Trophoblast cell (in vitro differentiated cells and primary cell): ENCODE data around the gene PLAAT2.

Experiments used
- DNase-seq, 2 donors: peaks; one replicate each; pipeline ENCODE4 v3.0.0-alpha.2; 2016
- H2AFZ ChIP-seq: 2 replicates; pipeline ENCODE4 v1.6.1; 2013; ENCODE audit warnings: low read length, moderate library complexity, mild to moderate bottlenecking; ENCODE audit not compliant: insufficient read depth, poor library complexity
- H2AK5ac ChIP-seq: 2 replicates; pipeline ENCODE4 v1.6.1; 2013; ENCODE audit warnings: mild to moderate bottlenecking, low read length
- H2BK120ac ChIP-seq: 2 replicates; pipeline ENCODE4 v1.6.1; 2013; ENCODE audit warnings: low read length, mild to moderate bottlenecking, moderate library complexity; ENCODE audit not compliant: insufficient read depth, poor library complexity
- H2BK12ac ChIP-seq: 2 replicates; pipeline ENCODE4 v1.6.1; 2013; ENCODE audit warnings: mild to moderate bottlenecking, low read length, moderate library complexity
- H2BK5ac ChIP-seq: 2 replicates; pipeline ENCODE4 v1.6.1; 2013; ENCODE audit warnings: low read length, low read depth, moderate library complexity, mild to moderate bottlenecking; ENCODE audit not compliant: poor library complexity
- H3K14ac ChIP-seq: 2 replicates; pipeline ENCODE4 v1.6.1; 2013; ENCODE audit warnings: mild to moderate bottlenecking, low read length
- H3K18ac ChIP-seq: 2 replicates; pipeline ENCODE4 v1.6.1; 2013; ENCODE audit warnings: mild to moderate bottlenecking, low read length
- H3K23ac ChIP-seq: 2 replicates; pipeline ENCODE4 v1.6.1; 2013; ENCODE audit warnings: low read length
- H3K27ac ChIP-seq: 2 replicates; pipeline ENCODE4 v1.5.1; 2013; ENCODE audit warnings: low read depth, mild to moderate bottlenecking, inconsistent platforms, low read length, moderate library complexity
- H3K27me3 ChIP-seq: 2 replicates; pipeline ENCODE4 v1.6.1; 2013; ENCODE audit warnings: inconsistent platforms, mild to moderate bottlenecking, low read length, moderate library complexity; ENCODE audit not compliant: insufficient read depth
- H3K36me3 ChIP-seq, 2 experiments: 1 replicate in 1 of 2; 2 replicates in 1 of 2; pipeline ENCODE4 v1.6.1; 2013; ENCODE audit warnings: low read length in 2 of 2, mild to moderate bottlenecking in 2 of 2, moderate library complexity in 1 of 2; ENCODE audit not compliant: insufficient read depth in 2 of 2, control insufficient read depth in 1 of 2
- H3K4ac ChIP-seq: 2 replicates; pipeline ENCODE4 v1.6.1; 2013; ENCODE audit warnings: low read depth, mild to moderate bottlenecking, low read length, moderate library complexity
- H3K4me1 ChIP-seq, 2 experiments: 1 replicate in 1 of 2; 2 replicates in 1 of 2; pipeline ENCODE4 v1.6.1; 2013; ENCODE audit warnings: low read length in 2 of 2, mild to moderate bottlenecking in 2 of 2, moderate library complexity in 1 of 2; ENCODE audit not compliant: insufficient read depth in 2 of 2, control insufficient read depth in 1 of 2
- H3K4me2 ChIP-seq: 2 replicates; pipeline ENCODE4 v1.6.1; 2013; ENCODE audit warnings: inconsistent platforms, mild to moderate bottlenecking, low read length, moderate library complexity
- H3K4me3 ChIP-seq: 2 replicates; pipeline ENCODE4 v1.5.1; 2013; ENCODE audit warnings: mild to moderate bottlenecking, low read depth, low read length, inconsistent platforms
- H3K79me1 ChIP-seq: one replicate; pipeline ENCODE4 v1.6.1; 2013; ENCODE audit warnings: low read length
- H3K79me2 ChIP-seq: 2 replicates; pipeline ENCODE4 v1.6.1; 2013; ENCODE audit warnings: low read length, mild to moderate bottlenecking; ENCODE audit not compliant: control insufficient read depth, insufficient read depth, poor library complexity
- H3K9ac ChIP-seq: 2 replicates; pipeline ENCODE4 v1.6.1; 2013; ENCODE audit warnings: mild to moderate bottlenecking, low read length
- H3K9me3 ChIP-seq: 2 replicates; pipeline ENCODE4 v1.6.1; 2013; ENCODE audit warnings: low read depth, mild to moderate bottlenecking, control low read depth, inconsistent platforms, low read length; ENCODE audit not compliant: insufficient read depth
- H4K12ac ChIP-seq: 2 replicates; pipeline ENCODE4 v1.6.1; 2013; ENCODE audit warnings: low read depth, mild to moderate bottlenecking, low read length, moderate library complexity
- H4K8ac ChIP-seq: 2 replicates; pipeline ENCODE4 v1.6.1; 2013; ENCODE audit warnings: low read depth, mild to moderate bottlenecking, low read length, moderate library complexity
- H4K91ac ChIP-seq: one replicate; pipeline ENCODE4 v1.6.1; 2013; ENCODE audit warnings: low read depth, mild to moderate bottlenecking, low read length, moderate library complexity
- WGBS: extraction: QIAGEN DNeasy Blood & Tissue Kit; methylation state at CpG from one replicate; pipeline ENCODE4 v1.1.7; 2013; ENCODE audit warnings: missing lambda C conversion rate; ENCODE audit not compliant: insufficient read length, insufficient coverage; ENCODE audit errors: extremely low coverage; 5-methylcytosine and 5-hydroxymethylcytosine counted together

The PLAAT2 gene

GRCh38 chr11:63573881-63574855 lies 11.0 kb upstream of the PLAAT2 start:
- no peak overlapping the region for H2AFZ ChIP-seq
- H3K4me2 ChIP-seq: no peak overlapping the region
- no peaks in the 10 kb centered on the region for H3K9me3 ChIP-seq
- H3K14ac ChIP-seq: no peak overlapping the region
- no peak overlapping the region for H2BK120ac ChIP-seq
- no peak overlapping the region for H3K4me3 ChIP-seq
- H3K9ac ChIP-seq: no peak overlapping the region
- no peak overlapping the region for H3K18ac ChIP-seq
- no peak overlapping the region for H3K23ac ChIP-seq
- H2BK5ac ChIP-seq: no peak overlapping the region
- H4K8ac ChIP-seq: peak overlapping the region; percentile 16
- H4K91ac ChIP-seq: peak overlapping the region; percentile 50
- peaks cover 3 to 6% of the 10 kb centered on the region in 2 experiments for H3K4me1 ChIP-seq
- peaks cover 3 to 7% of the 10 kb centered on the region in 2 experiments for H3K36me3 ChIP-seq
- H3K79me2 ChIP-seq: no peaks in the 10 kb centered on the region
- no CpG with 5 or more reads among the region's 15 CpGs for WGBS
- no peaks in the 10 kb centered on the region for H3K79me1 ChIP-seq
- no peak overlapping the region for H3K4ac ChIP-seq
- H2BK12ac ChIP-seq: no peak overlapping the region
- H4K12ac ChIP-seq: no peak overlapping the region
- DNase-seq: peak; percentile 42 to 60
- H2AK5ac ChIP-seq: no peak overlapping the region
- no peak overlapping the region for H3K27ac ChIP-seq
- no peaks in the 10 kb centered on the region for H3K27me3 ChIP-seq

- Histone ChIP-seq H3K27me3 (no peaks in the 10 kb centered on the region), H2AFZ (no peak overlapping the region), H2AK5ac (no peak overlapping the region), H2BK12ac (no peak overlapping the region), H3K4me3 (no peak overlapping the region), H3K18ac (no peak overlapping the region), H3K27ac (no peak overlapping the region), H3K4me1 (peaks cover 3 to 6% of the 10 kb centered on the region in 2 experiments), H3K14ac (no peak overlapping the region), H3K9ac (no peak overlapping the region), H3K23ac (no peak overlapping the region), H2BK5ac (no peak overlapping the region), H3K4ac (no peak overlapping the region), H3K4me2 (no peak overlapping the region), H4K91ac (no peak overlapping the region), H2BK120ac (no peak overlapping the region), H3K79me1 (peaks cover 1% of the 10 kb centered on the region), H4K8ac (no peak overlapping the region), H3K36me3 (peaks cover 3 to 7% of the 10 kb centered on the region in 2 experiments), H3K9me3 (no peaks in the 10 kb centered on the region), H3K79me2 (no peaks in the 10 kb centered on the region), H4K12ac (no peak overlapping the region)
- DNase-seq: no peak
- no CpG with 5 or more reads among the region's 3 CpGs for WGBS
These were observed 9.0 kb upstream of the PLAAT2 start for GRCh38 chr11:63572026-63572688.

- Histone ChIP-seq H3K4ac (no peak overlapping the region), H3K79me2 (no peaks in the 10 kb centered on the region), H2BK5ac (no peak overlapping the region), H3K79me1 (peaks cover 1% of the 10 kb centered on the region), H2BK12ac (no peak overlapping the region), H3K4me3 (no peak overlapping the region), H3K36me3 (peaks cover 3% of the 10 kb centered on the region in 2 experiments), H4K12ac (no peak overlapping the region), H3K27me3 (no peaks in the 10 kb centered on the region), H3K9ac (no peak overlapping the region), H3K9me3 (no peaks in the 10 kb centered on the region), H3K14ac (no peak overlapping the region), H3K4me2 (no peak overlapping the region), H2AFZ (no peak overlapping the region), H2BK120ac (no peak overlapping the region), H3K18ac (no peak overlapping the region), H3K23ac (no peak overlapping the region), H4K8ac (no peak overlapping the region), H4K91ac (no peak overlapping the region), H3K4me1 (peaks cover 2 to 5% of the 10 kb centered on the region in 2 experiments), H2AK5ac (no peak overlapping the region), H3K27ac (no peak overlapping the region)
- no peak for DNase-seq
- no CpG with 5 or more reads among the region's 3 CpGs for WGBS
These were observed 6.4 kb upstream of the PLAAT2 start for GRCh38 chr11:63569570-63569969.

- no peaks in the 10 kb centered on the region for H3K79me2 ChIP-seq
- H3K9me3 ChIP-seq: no peaks in the 10 kb centered on the region
- H3K79me1 ChIP-seq: peaks cover 1% of the 10 kb centered on the region
- no peak overlapping the region for H2BK12ac ChIP-seq
- no peak overlapping the region for H4K12ac ChIP-seq
- no peak overlapping the region for H3K18ac ChIP-seq
- H3K14ac ChIP-seq: no peak overlapping the region
- DNase-seq: peak; percentile 76 to 85
- H4K91ac ChIP-seq: no peak overlapping the region
- no peak overlapping the region for H2AFZ ChIP-seq
- H2BK120ac ChIP-seq: no peak overlapping the region
- H3K4me1 ChIP-seq: peaks cover 3 to 5% of the 10 kb centered on the region in 2 experiments
- H2BK5ac ChIP-seq: no peak overlapping the region
- H3K27ac ChIP-seq: no peak overlapping the region
- no peak overlapping the region for H4K8ac ChIP-seq
- no peak overlapping the region for H3K23ac ChIP-seq
- H3K27me3 ChIP-seq: no peaks in the 10 kb centered on the region
- H3K9ac ChIP-seq: no peak overlapping the region
- H3K4me2 ChIP-seq: no peak overlapping the region
- H3K4ac ChIP-seq: no peak overlapping the region
- no peak overlapping the region for H2AK5ac ChIP-seq
- WGBS: no CpG with 5 or more reads among the region's 5 CpGs
- no peak overlapping the region for H3K4me3 ChIP-seq
- no peaks in the 10 kb centered on the region for H3K36me3 ChIP-seq
These were observed 4.1 kb upstream of the PLAAT2 start for GRCh38 chr11:63567044-63567840.
